ENCODE data around the gene L3HYPDH.

L3HYPDH gene

GRCh38 chr14:59483819-59484638, at the start of gene L3HYPDH, which contains the start of gene JKAMP:
Gene L3HYPDH (minus strand): TSS chr14:59484408. CDS start chr14:59484316, 92 bp downstream.
Gene JKAMP (plus strand): TSS chr14:59484517. CDS start chr14:59484590, 73 bp downstream.
- peak; percentile 98 for DNase-seq

DNA sequence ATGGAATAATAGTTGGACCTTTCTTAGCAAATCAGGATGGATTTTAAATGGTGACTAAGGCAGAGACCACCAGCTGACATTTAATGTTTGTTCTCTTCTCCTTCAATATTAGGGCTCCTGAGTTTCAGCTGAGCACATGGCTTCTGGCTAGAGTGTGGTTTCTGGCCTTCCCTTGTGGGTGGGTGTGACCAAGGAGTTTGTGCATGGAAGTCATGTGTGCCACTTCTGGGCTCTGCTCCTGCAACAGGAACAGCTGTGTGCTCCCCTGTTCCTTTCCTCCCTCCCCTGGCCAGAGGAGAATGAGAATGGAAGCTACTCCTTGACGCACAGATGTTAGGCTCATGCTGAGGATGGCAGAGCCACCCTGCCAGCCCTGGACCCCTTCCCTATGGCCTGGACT, 48.2 kb upstream of the L3HYPDH start:
- DNase-seq = no peak

- DNase-seq = no peak
These were observed 46.1 kb upstream of the L3HYPDH start for GRCh38 chr14:59530349-59530748.

- DNase-seq = no peak
These were observed 45.0 kb upstream of the L3HYPDH start for GRCh38 chr14:59529189-59529588.

DNA sequence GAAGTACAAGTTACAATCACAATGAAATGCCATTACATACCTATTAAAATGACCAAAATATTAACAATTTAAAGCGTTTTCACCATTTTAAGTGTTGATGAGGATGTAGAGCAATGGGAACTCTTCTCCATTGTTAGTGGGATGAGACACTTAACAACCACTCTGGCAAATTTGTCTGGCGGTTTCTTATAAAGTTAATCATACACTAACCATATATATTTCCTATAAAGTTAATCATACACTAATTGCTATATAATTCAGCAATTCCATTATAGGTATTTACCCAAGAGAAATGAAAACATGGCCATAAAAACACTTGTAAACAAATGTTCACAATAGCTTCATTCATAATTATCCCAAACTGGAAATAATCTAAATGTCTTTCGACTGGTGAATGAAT, 36.0 kb upstream of the L3HYPDH start:
- DNase-seq = no peak

DNA sequence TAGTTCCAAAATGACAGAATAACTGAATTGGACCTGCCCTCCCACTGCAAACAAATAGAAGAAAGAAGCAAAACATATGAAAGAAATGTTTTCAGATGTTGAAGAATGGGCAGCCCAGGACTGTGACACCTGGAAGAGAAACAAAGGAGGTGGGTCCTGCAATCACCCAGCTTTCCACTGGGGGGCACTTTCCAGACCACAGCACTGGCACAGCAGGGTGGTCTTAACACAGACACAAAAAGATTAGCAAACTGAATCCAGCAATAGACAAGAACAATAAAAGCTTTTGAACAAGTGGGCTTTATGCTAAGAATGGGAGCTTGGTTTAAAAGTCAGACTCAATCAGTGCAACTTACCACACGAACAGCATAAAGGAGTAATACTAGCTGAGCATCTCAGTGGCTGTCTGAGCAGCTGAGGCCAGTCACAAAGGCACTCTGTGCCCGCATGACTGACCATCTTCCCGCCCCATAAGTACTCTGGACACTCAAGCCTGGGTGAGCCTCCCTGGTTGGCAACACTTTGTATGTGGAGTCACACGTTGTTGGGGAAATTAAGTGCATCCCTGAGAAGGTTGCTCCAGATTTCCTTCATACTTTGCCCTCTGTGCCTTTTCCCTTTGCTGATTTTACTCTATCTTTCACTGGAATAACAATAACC, 27.8 kb upstream of the L3HYPDH start:
- no peak for DNase-seq

DNA sequence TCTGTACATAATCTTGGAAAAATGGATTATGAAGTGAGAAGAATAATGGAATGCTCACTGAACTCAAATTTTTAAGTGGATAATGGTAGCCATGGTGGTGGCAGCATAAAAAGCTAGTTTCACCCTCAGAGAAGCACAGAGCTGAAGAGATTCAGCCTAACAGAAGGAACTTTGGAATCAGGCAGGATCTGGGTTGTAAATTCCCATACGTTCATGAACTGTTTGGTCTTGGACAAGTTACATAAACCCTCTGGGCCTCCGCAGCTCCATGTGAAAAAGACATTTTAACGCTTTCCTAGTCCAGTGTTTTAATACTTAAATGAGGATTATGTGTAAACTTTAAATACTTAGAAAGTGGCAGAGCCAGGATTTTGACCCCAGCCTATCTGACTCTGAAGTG, 26.8 kb upstream of the L3HYPDH start:
- no peak for DNase-seq

DNA sequence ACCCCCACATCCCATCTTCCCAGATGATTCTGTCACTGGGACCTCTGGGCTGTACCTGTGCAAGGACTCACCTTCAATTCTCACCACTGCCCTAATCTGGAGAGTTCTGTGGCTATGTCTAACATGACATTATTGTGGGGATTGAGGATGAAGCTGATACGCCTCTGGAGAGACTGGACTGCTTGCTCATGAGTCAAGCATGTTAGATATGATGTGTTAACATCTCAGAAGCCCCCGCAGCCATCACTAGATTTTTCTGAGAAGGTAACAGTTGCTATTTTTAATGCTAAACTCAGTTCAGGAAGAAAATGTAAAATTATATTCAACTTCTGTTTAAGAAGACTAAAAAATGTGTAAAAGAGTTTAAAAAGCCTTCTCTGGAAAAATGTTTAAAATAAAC, 25.8 kb upstream of the L3HYPDH start:
- no peak for DNase-seq

DNA sequence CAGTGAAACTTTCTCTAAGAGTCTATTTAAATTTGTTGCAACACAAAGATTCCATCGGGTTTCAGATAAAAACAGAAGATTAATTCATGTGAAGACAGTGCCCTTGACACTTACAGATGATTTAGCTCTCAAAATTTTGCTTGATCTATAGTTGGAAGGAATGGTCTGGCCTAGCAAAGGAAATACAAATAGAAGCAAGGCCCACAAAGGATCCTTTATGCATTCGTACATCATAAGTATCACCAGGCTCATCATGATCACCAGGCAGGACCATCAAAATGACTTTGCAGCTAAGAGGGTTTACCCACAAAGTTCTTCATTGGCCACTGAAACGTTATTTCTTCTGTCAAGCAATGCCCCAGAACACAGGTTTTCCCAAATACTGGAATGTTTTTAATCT, 24.9 kb upstream of the L3HYPDH start:
- no peak for DNase-seq

DNA sequence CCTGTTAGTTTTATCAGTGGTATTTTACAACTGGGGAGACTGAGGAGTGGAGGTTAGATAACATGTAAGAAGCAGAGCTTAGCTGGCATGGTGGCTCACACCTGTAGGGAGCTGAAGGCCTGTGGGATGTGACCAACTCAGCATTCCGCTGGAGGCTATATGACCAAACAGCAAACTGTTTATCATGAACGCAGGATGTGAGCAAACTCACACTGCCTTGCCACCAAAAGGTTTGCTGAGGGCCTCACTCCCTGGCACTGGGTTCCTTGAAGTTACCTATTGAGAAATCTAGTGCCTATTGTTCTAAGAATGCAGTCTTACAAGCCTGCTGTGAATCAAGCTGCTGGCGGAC, 23.5 kb upstream of the L3HYPDH start:
- no peak for DNase-seq

- peak; percentile 60 for DNase-seq
These were observed 23.0 kb upstream of the L3HYPDH start for GRCh38 chr14:59507063-59507751.

- no peak for DNase-seq
These were observed 19.0 kb upstream of the L3HYPDH start for GRCh38 chr14:59503256-59503655.

- no peak for DNase-seq
These were observed 16.5 kb upstream of the L3HYPDH start for GRCh38 chr14:59500732-59501131.

DNA sequence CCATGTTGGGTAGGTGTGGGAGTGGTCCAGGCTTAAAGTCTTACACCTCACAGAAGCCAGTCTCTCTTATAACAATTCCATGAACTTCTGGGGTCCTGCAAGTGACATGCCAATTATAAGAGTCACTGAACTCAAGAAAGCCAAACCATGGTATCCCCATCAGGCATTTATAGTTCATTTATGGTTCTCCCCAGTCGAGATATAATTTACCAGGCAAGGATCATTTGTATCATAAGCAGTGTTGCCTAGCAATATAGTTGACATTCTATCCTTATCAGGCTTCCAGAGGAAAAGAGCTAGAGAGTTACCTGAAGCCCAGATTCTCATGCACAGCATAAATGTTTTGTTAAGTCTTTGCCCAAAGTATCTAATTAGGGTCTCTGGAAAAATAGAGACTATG, 8.2 kb upstream of the L3HYPDH start:
- DNase-seq = no peak

- DNase-seq = no peak
These were observed 6.5 kb upstream of the L3HYPDH start for GRCh38 chr14:59490756-59491155.

GRCh38 chr14:59484639-59485175, 499 bp upstream of the L3HYPDH start:
- DNase-seq = peak; percentile 30

- DNase-seq = no peak
These were observed 845 bp downstream of the L3HYPDH start for GRCh38 chr14:59483363-59483762.

DNA sequence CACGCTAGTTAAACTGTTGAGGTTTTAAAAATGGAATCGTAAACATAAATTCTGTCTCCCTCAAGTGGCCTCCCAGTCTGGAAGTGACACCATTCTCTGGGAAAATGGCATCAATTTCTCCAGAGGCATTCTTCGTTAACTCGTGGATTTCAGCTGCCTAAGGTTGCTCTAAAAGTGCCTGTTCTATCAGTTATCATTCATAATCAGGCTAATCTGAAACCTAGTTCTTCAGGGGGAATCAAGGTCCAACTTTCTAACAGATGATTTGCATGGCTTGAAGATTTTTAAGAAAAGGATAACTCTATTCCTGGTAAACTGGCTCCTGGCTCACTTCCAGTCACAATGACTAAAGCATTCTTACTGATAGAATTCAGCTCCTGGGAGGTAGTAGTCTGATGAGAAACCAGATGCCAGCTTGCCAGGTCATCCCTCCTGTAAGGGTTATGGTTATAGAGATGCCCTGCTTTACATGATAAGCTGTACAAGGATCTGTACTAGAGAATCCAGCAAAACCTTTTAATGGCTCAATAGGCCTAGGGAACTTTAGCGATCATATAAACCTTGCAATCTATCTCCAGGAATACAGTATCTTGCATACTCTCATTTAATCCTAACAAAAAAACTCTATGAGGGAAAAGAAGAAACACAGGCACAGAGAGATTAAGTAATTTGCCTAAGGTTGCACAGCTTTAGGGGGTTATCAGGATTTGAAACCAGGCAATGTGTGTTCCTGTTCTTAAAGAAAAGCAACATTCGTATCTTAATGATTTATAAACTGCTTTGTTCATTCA, 1.5 kb downstream of the L3HYPDH start:
- no peak for DNase-seq

GRCh38 chr14:59481871-59482540, 2.2 kb downstream of the L3HYPDH start:
- peak; percentile 33 for DNase-seq

DNA sequence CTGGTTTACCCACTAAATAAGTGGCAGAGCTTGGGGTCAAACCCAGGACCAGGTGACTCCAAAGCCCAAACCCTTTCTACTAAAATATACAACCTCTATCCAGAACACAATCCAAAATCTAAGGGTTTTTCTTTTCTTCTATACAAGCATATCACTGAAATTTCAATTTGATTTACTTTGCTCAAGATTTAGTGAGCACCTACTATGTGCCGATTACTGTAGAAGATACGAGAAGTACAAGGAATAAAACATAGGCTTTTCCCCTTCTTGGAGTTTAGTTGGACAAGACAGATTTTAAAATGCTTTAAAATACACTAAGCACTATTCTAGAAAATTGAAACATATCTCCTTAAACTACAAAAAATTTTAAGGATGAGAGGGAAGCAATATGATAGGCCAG, 2.8 kb downstream of the L3HYPDH start:
- DNase-seq = no peak

DNA sequence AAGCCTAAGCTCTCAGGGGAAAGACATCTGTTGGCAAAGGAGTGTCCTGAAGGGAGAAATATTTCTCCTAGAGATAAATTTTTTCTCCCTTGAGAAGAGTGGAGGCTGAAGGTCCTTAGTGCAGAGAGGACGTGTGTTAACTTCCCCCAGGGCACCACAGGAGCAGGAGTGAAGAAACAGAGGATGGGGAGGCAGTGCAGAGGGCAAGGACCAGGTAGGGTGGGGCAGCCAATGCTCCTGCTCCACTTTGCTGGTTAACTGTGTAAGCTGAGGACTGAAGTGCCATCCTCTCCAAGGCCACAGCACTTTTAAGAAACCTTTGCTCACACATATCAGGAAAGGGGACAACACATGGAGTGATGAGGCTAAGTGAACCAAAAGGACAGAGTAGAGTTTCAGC, 4.0 kb downstream of the L3HYPDH start:
- no peak for DNase-seq

DNA sequence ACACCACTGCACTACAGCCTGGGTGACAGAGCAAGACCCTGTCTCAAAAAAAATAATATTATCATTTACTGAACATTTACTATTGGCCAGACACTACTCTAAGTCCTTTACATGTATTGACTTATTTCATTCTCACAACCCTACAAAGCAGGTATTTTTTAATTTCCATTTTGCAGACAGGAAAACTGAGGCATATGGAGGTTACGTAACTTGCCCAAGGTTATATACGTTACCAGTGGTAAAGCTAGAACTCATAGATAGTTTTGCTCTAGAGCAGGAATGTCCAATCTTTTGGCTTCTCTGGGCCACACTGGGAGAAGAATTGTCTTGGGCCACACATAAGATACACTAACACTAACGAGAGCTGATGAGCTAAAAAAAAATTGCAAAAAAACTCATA, 5.7 kb downstream of the L3HYPDH start:
- DNase-seq = no peak
